WTC11 (cell line): ENCODE results near the gene FUNDC2. TPM values are rescaled to one million over a fixed set of nuclear protein-coding genes. Genes with fewer than 3 reads are reported as not detected.

ENCODE experiments used
- ATAC-seq: fragments of 200-7000 bp; cut with Tn5 transposase; 2 replicates; pipeline ENCODE4 v1.10.0; 2021; ENCODE audit warnings: mild to moderate bottlenecking, moderate library complexity
- CTCF ChIA-PET: fragments of 300-600 bp; sonication (Branson Sonifier 250); formaldehyde crosslinking; loops from one replicate; lab custom pipeline; 2021; ENCODE audit warnings: antibody characterized with exemption; lab: Charles Lee
- POLR2A ChIA-PET: fragments of 350-600 bp; sonication (Branson Sonifier 250); formaldehyde crosslinking; loops from one replicate; lab custom pipeline; 2021; ENCODE audit warnings: antibody characterized with exemption; lab: Charles Lee
- DNase-seq: peaks from one replicate; pipeline ENCODE4 v3.0.0; 2021; ENCODE audit warnings: low spot score
- H3K27ac Mint-ChIP-seq: 2 replicates; pipeline ENCODE4 v1.8.0; 2021; ENCODE audit warnings: mixed read lengths
- H3K27me3 Mint-ChIP-seq: 2 replicates; pipeline ENCODE4 v1.8.0; 2021; ENCODE audit warnings: low read depth, mild to moderate bottlenecking, moderate library complexity, mixed read lengths
- H3K36me3 Mint-ChIP-seq: 2 replicates; pipeline ENCODE4 v1.8.0; 2021; ENCODE audit warnings: mixed read lengths
- H3K4me1 Mint-ChIP-seq: 2 replicates; pipeline ENCODE4 v1.8.0; 2022; ENCODE audit warnings: mixed read lengths
- H3K4me3 Mint-ChIP-seq: 2 replicates; pipeline ENCODE4 v1.8.0; 2021; ENCODE audit warnings: mild to moderate bottlenecking, moderate library complexity, mixed read lengths
- H3K9me3 Mint-ChIP-seq: 2 replicates; pipeline ENCODE4 v1.8.0; 2021; ENCODE audit warnings: mixed read lengths
- ATF2 ChIP-seq: sonication (generic); formaldehyde crosslinking; IDR thresholded peaks from 2 replicates; pipeline ENCODE4 v1.8.1; 2022; ENCODE audit warnings: low read depth, missing genetic modification reagents, borderline replicate concordance
- CBFB ChIP-seq: sonication (generic); formaldehyde crosslinking; IDR thresholded peaks from 2 replicates; pipeline ENCODE4 v1.8.1; 2022; ENCODE audit warnings: mild to moderate bottlenecking, low read depth, missing genetic modification reagents
- EMX1 ChIP-seq: fragments of 250-450 bp; sonication (Bioruptor Pico); IDR thresholded peaks from 2 replicates; pipeline ENCODE4 v1.8.0; 2021; ENCODE audit warnings: mild to moderate bottlenecking
- ESRRA ChIP-seq: sonication (generic); formaldehyde crosslinking; IDR thresholded peaks from 2 replicates; pipeline ENCODE4 v1.8.1; 2022; ENCODE audit warnings: mild to moderate bottlenecking, missing genetic modification reagents, borderline replicate concordance
- FOXP1 ChIP-seq: sonication (generic); formaldehyde crosslinking; IDR thresholded peaks from 2 replicates; pipeline ENCODE4 v1.8.0; 2022; ENCODE audit warnings: missing genetic modification reagents, mild to moderate bottlenecking, moderate library complexity, borderline replicate concordance
- GRHL2 ChIP-seq: fragments of 250-450 bp; sonication (Bioruptor Pico); IDR thresholded peaks from 2 replicates; pipeline ENCODE4 v1.8.0; 2022; ENCODE audit warnings: mild to moderate bottlenecking, moderate library complexity; ENCODE audit not compliant: insufficient replicate concordance, severe bottlenecking
- IRF2 ChIP-seq: sonication (generic); formaldehyde crosslinking; IDR thresholded peaks from 2 replicates; pipeline ENCODE4 v1.8.0; 2022; ENCODE audit warnings: low read depth, missing genetic modification reagents, borderline replicate concordance
- JAZF1 ChIP-seq: fragments of 250-450 bp; sonication (Bioruptor Pico); IDR thresholded peaks from 2 replicates; pipeline ENCODE4 v1.9.0; 2021; ENCODE audit warnings: moderate library complexity, mild to moderate bottlenecking, inconsistent platforms
- JUN ChIP-seq: sonication (generic); formaldehyde crosslinking; IDR thresholded peaks from 2 replicates; pipeline ENCODE4 v1.8.0; 2023; ENCODE audit warnings: mild to moderate bottlenecking, missing genetic modification reagents
- KAT7 ChIP-seq: sonication (generic); formaldehyde crosslinking; IDR thresholded peaks from 2 replicates; pipeline ENCODE4 v1.8.1; 2023; ENCODE audit warnings: missing genetic modification reagents, mild to moderate bottlenecking, borderline replicate concordance
- MLX ChIP-seq: sonication (generic); formaldehyde crosslinking; IDR thresholded peaks from 2 replicates; pipeline ENCODE4 v1.8.1; 2023; ENCODE audit warnings: mild to moderate bottlenecking, missing genetic modification reagents, moderate library complexity
- NFYB ChIP-seq: sonication (generic); formaldehyde crosslinking; conservative IDR thresholded peaks from 2 replicates; pipeline ENCODE4 v1.8.0; 2022; ENCODE audit warnings: low read depth, missing genetic modification reagents
- NR1H2 ChIP-seq: sonication (generic); formaldehyde crosslinking; IDR thresholded peaks from 2 replicates; pipeline ENCODE4 v1.9.0; 2021; ENCODE audit warnings: mild to moderate bottlenecking, moderate library complexity, missing genetic modification reagents
- OVOL2 ChIP-seq: fragments of 250-450 bp; sonication (Bioruptor Pico); IDR thresholded peaks from 2 replicates; pipeline ENCODE4 v1.9.0; 2021; ENCODE audit warnings: mild to moderate bottlenecking, borderline replicate concordance
- PREB ChIP-seq: sonication (generic); formaldehyde crosslinking; IDR thresholded peaks from 2 replicates; pipeline ENCODE4 v1.8.1; 2022; ENCODE audit warnings: mild to moderate bottlenecking, missing genetic modification reagents, moderate library complexity, borderline replicate concordance
- RELA ChIP-seq: sonication (generic); formaldehyde crosslinking; IDR thresholded peaks from 2 replicates; pipeline ENCODE4 v1.8.1; 2022; ENCODE audit warnings: missing genetic modification reagents, mild to moderate bottlenecking, borderline replicate concordance
- SMAD3 ChIP-seq: sonication (generic); formaldehyde crosslinking; IDR thresholded peaks from 2 replicates; pipeline ENCODE4 v1.8.0; 2022; ENCODE audit warnings: missing genetic modification reagents, mild to moderate bottlenecking, borderline replicate concordance
- TCF7 ChIP-seq: sonication (generic); formaldehyde crosslinking; IDR thresholded peaks from 2 replicates; pipeline ENCODE4 v1.8.0; 2022; ENCODE audit warnings: mild to moderate bottlenecking, low read depth, missing genetic modification reagents, moderate library complexity
- TEAD1 ChIP-seq: sonication (generic); formaldehyde crosslinking; IDR thresholded peaks from 2 replicates; pipeline ENCODE4 v1.8.0; 2022; ENCODE audit warnings: mild to moderate bottlenecking, missing genetic modification reagents
- TEAD4 ChIP-seq: sonication (generic); formaldehyde crosslinking; IDR thresholded peaks from 2 replicates; pipeline ENCODE4 v1.8.0; 2022; ENCODE audit warnings: mild to moderate bottlenecking, missing genetic modification reagents
- ZBTB21 ChIP-seq: sonication (generic); formaldehyde crosslinking; IDR thresholded peaks from 2 replicates; pipeline ENCODE4 v1.8.1; 2023; ENCODE audit warnings: mild to moderate bottlenecking, missing genetic modification reagents, borderline replicate concordance
- ZMAT4 ChIP-seq: fragments of 250-450 bp; sonication (Bioruptor Pico); IDR thresholded peaks from 2 replicates; pipeline ENCODE4 v1.9.0; 2021; ENCODE audit warnings: mild to moderate bottlenecking
- ZNF138 ChIP-seq: sonication (generic); formaldehyde crosslinking; conservative IDR thresholded peaks from 2 replicates; pipeline ENCODE4 v1.8.1; 2022; ENCODE audit warnings: mild to moderate bottlenecking, moderate library complexity, missing genetic modification reagents
- ZNF232 ChIP-seq: sonication (generic); formaldehyde crosslinking; IDR thresholded peaks from 2 replicates; pipeline ENCODE4 v1.8.0; 2022; ENCODE audit warnings: mild to moderate bottlenecking, missing genetic modification reagents
- ZNF416 ChIP-seq: fragments of 250-450 bp; sonication (Bioruptor Pico); IDR thresholded peaks from 2 replicates; pipeline ENCODE4 v1.9.0; 2021; ENCODE audit warnings: mild to moderate bottlenecking, inconsistent platforms
- ZNF671 ChIP-seq: fragments of 250-450 bp; sonication (Bioruptor Pico); IDR thresholded peaks from 2 replicates; pipeline ENCODE4 v1.8.0; 2021; ENCODE audit warnings: mild to moderate bottlenecking
- ZSCAN18 ChIP-seq: fragments of 250-450 bp; sonication (Bioruptor Pico); IDR thresholded peaks from 2 replicates; pipeline ENCODE4 v2.1.2; 2022; ENCODE audit warnings: mild to moderate bottlenecking, moderate library complexity
- total RNA-seq: library from RNA; stranded (reverse); gene quantifications from 3 replicates; pipeline ENCODE4 v1.2.3, GENCODE V29; 2021
- TF ChIP-seq, protein P1 (sequence below): sonication (generic); formaldehyde crosslinking; IDR thresholded peaks from 2 replicates; pipeline ENCODE4 v1.8.1; 2022; ENCODE audit warnings: missing genetic modification reagents, borderline replicate concordance

FUNDC2 gene
- total RNA-seq, 1 experiment from 2014 or later: 60.7 TPM

DNA sequence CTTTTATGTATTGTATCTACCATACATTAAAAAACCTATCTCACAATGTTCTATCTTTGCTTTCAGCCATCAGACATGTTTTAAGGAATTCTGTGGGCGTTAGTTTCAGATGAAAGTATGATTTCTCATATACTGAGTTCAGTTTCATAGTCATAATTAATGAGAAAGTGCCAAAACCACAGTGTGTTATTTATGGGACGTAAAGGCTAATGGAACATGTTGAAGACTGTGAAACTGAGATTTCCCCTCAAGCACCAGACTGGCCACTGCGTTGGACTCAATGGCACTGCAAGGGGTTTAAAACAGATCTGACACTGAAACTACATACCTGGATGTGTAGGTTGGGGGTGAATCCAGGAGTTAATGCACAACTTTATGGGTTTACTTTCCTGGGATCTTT is 36.1 kb upstream of the FUNDC2 start:
- DNase-seq (no peak), ATAC-seq (no peak)
- CTCF ChIA-PET: no interaction called here
- H3K4me1 Mint-ChIP-seq: peaks cover 3% of the 10 kb centered on the region; the same call in 1 of the 2 replicates
- no peaks in the 10 kb centered on the region for H3K27me3 Mint-ChIP-seq
- H3K9me3 Mint-ChIP-seq: no peaks in the 10 kb centered on the region
- no peaks in the 10 kb centered on the region for H3K36me3 Mint-ChIP-seq
- TF ChIP-seq NR1H2: no peak
- no peak for TF ChIP-seq ZMAT4 (CRISPR knock-in tag)
- no peak for TF ChIP-seq ZNF232
- TF ChIP-seq TCF7 (CRISPR knock-in tag): no peak
- TF ChIP-seq CBFB (CRISPR knock-in tag): no peak
- no peak for TF ChIP-seq EMX1 (CRISPR knock-in tag)
- TF ChIP-seq ZSCAN18 (CRISPR knock-in tag): no peak
- TF ChIP-seq TEAD1 (CRISPR knock-in tag): no peak
- TF ChIP-seq KAT7 (CRISPR knock-in tag): no peak
- no peak for TF ChIP-seq SMAD3 (CRISPR knock-in tag)
- no peak for TF ChIP-seq ZBTB21
- TF ChIP-seq ESRRA: no peak
- TF ChIP-seq TEAD4 (CRISPR knock-in tag): no peak
- TF ChIP-seq, protein P1, sequence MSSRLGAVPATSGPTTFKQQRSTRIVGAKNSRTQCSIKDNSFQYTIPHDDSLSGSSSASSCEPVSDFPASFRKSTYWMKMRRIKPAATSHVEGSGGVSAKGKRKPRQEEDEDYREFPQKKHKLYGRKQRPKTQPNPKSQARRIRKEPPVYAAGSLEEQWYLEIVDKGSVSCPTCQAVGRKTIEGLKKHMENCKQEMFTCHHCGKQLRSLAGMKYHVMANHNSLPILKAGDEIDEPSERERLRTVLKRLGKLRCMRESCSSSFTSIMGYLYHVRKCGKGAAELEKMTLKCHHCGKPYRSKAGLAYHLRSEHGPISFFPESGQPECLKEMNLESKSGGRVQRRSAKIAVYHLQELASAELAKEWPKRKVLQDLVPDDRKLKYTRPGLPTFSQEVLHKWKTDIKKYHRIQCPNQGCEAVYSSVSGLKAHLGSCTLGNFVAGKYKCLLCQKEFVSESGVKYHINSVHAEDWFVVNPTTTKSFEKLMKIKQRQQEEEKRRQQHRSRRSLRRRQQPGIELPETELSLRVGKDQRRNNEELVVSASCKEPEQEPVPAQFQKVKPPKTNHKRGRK (CRISPR knock-in tag): no peak
- POLR2A ChIA-PET: no interaction called here
- H3K27ac Mint-ChIP-seq: no peak overlapping the region
- no peak overlapping the region for H3K4me3 Mint-ChIP-seq

DNA sequence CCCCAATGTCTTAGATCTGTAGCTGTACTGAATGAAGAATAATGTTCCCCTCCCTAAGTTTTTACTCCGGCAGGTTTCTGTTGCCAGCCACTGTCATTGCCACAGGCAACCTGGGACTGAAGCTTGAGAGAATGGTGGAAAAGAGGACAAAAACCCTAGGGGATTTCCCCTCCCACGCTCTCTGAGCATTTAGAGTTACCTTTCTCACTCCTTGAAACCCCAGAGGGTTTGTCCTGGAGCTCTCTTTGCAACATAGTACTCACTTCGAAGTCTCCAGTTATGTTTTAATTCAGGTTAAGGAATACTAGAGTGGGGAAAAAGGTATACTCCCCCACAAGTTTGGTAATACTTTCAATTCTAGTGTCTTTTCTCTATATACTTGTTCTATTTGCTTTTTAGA is 35.6 kb upstream of the FUNDC2 start:
- H3K36me3 Mint-ChIP-seq: no peaks in the 10 kb centered on the region
- H3K27ac Mint-ChIP-seq: no peak overlapping the region
- no peak overlapping the region for H3K4me3 Mint-ChIP-seq
- H3K4me1 Mint-ChIP-seq: peaks cover 3% of the 10 kb centered on the region; the same call in 1 of the 2 replicates
- H3K9me3 Mint-ChIP-seq: no peaks in the 10 kb centered on the region
- DNase-seq: no peak
- no peaks in the 10 kb centered on the region for H3K27me3 Mint-ChIP-seq
- ATAC-seq: no peak
- CTCF ChIA-PET: no interaction called here
- POLR2A ChIA-PET: no interaction called here
- TF ChIP-seq IRF2 (CRISPR knock-in tag) (no peak), ZNF138 (CRISPR knock-in tag) (no peak), JUN (no peak), ZMAT4 (CRISPR knock-in tag) (no peak), ESRRA (no peak), ZNF416 (CRISPR knock-in tag) (no peak), ATF2 (CRISPR knock-in tag) (no peak), ZNF671 (no peak), RELA (CRISPR knock-in tag) (no peak), NFYB (CRISPR knock-in tag) (no peak), OVOL2 (CRISPR knock-in tag) (no peak), GRHL2 (CRISPR knock-in tag) (no peak), MLX (CRISPR knock-in tag) (no peak), PREB (CRISPR knock-in tag) (no peak), FOXP1 (no peak), JAZF1 (CRISPR knock-in tag) (no peak), TEAD1 (CRISPR knock-in tag) (no peak)
- TF ChIP-seq, protein P1 (CRISPR knock-in tag): no peak
